A673 (cell line): Measurements from ENCODE around the gene PCDH7. TPM values are rescaled to one million over a fixed set of nuclear protein-coding genes. Genes with fewer than 3 reads are reported as not detected.

Experiments
- BruUV-seq: library from RNA; stranded (reverse); fragments of 400-500 nt; replicated peaks from 2 replicates; lab custom pipeline; 2021; lab: Mats Ljungman, UMichigan
- CTCF ChIA-PET: fragments of 300-600 bp; sonication (Branson Sonifier 250); formaldehyde crosslinking; loops from one replicate; lab custom pipeline; 2022; ENCODE audit warnings: antibody characterized with exemption; lab: Charles Lee
- POLR2A ChIA-PET: fragments of 300-600 bp; sonication (Branson Sonifier 250); formaldehyde crosslinking; loops from one replicate; lab custom pipeline; 2022; ENCODE audit warnings: antibody characterized with exemption; ENCODE audit not compliant: low non-redundant PET; lab: Charles Lee
- DNase-seq: peaks from one replicate; pipeline ENCODE4 v3.0.0-alpha.2; 2015; ENCODE audit warnings: low spot score
- H3K27ac ChIP-seq: fragments of 200-600 bp; sonication (generic); 2 replicates; pipeline ENCODE4 v1.5.1; 2016; ENCODE audit warnings: mixed run types, low read depth, mild to moderate bottlenecking, mixed read lengths, antibody characterized with exemption, low read length; ENCODE audit not compliant: poor library complexity, severe bottlenecking
- H3K27me3 ChIP-seq: fragments of 200-600 bp; sonication (generic); replicated peaks from 2 replicates; pipeline ENCODE4 v1.6.1; 2017; ENCODE audit warnings: mixed run types, low read depth, mild to moderate bottlenecking, mixed read lengths, antibody characterized with exemption, low read length; ENCODE audit not compliant: insufficient read depth, poor library complexity
- H3K36me3 ChIP-seq: fragments of 200-600 bp; sonication (generic); 2 replicates; pipeline ENCODE4 v1.6.1; 2016; ENCODE audit warnings: mixed run types, mild to moderate bottlenecking, mixed read lengths, antibody characterized with exemption, low read length; ENCODE audit not compliant: insufficient read depth, poor library complexity, severe bottlenecking
- H3K4me1 ChIP-seq: fragments of 200-600 bp; sonication (generic); 2 replicates; pipeline ENCODE4 v1.6.1; 2017; ENCODE audit warnings: mixed run types, mild to moderate bottlenecking, mixed read lengths, antibody characterized with exemption, low read length; ENCODE audit not compliant: insufficient read depth, poor library complexity, severe bottlenecking
- H3K4me3 ChIP-seq: fragments of 200-600 bp; sonication (generic); 2 replicates; pipeline ENCODE4 v1.5.1; 2016; ENCODE audit warnings: low read depth, mixed run types, mild to moderate bottlenecking, mixed read lengths, low read length; ENCODE audit not compliant: poor library complexity, severe bottlenecking
- H3K9me3 ChIP-seq: fragments of 200-600 bp; sonication (generic); 2 replicates; pipeline ENCODE4 v1.6.1; 2016; ENCODE audit warnings: mixed run types, low read depth, mild to moderate bottlenecking, mixed read lengths, antibody characterized with exemption, low read length; ENCODE audit not compliant: poor library complexity, severe bottlenecking
- CTCF ChIP-seq: fragments of 300-800, 200-600 bp; sonication (generic); conservative IDR thresholded peaks from 2 replicates; pipeline ENCODE4 v1.5.1; 2017; ENCODE audit warnings: low read depth, mild to moderate bottlenecking, antibody characterized with exemption, low read length, moderate library complexity, mixed read lengths
- EZH2 ChIP-seq: fragments of 200-600 bp; sonication (generic); IDR thresholded peaks from 2 replicates; pipeline ENCODE4 v1.6.1; 2017; ENCODE audit warnings: borderline replicate concordance, low read depth, mild to moderate bottlenecking, mixed read lengths, antibody characterized with exemption, low read length; ENCODE audit not compliant: poor library complexity, severe bottlenecking
- intact Hi-C: fragments of 100-400 bp; cut with micrococcal nuclease; formaldehyde crosslinking; loops from one replicate; pipeline ENCODE4 v1.10.0; 2022; ENCODE audit not compliant: unreplicated experiment
- total RNA-seq: library from RNA; stranded (reverse); gene quantifications from 2 replicates; pipeline ENCODE4 v1.2.3, GENCODE V29; 2021

PCDH7 gene
- total RNA-seq, 1 experiment from 2014 or later, result 218 TPM

GRCh38 chr4:30696191-30696590, 24.0 kb upstream of the PCDH7 start:
- intact Hi-C loops, result no loop called here
- CTCF ChIA-PET, result no interaction called here
- no peak overlapping the region for H3K27ac ChIP-seq
- no peaks in the 10 kb centered on the region for H3K9me3 ChIP-seq
- POLR2A ChIA-PET, result no interaction called here
- H3K27me3 ChIP-seq, result no peaks in the 10 kb centered on the region
- H3K4me3 ChIP-seq, result no peak overlapping the region
- H3K36me3 ChIP-seq, result no peaks in the 10 kb centered on the region
- no peak for DNase-seq
- H3K4me1 ChIP-seq, result no peaks in the 10 kb centered on the region
- no TSS peak for BruUV-seq
- TF ChIP-seq CTCF (no peak), EZH2 (no peak)

- peak; percentile 89 for DNase-seq
- POLR2A ChIA-PET, result interaction anchor here (0.6 kb wide), 1 partner anchor 466 kb away, joined by 3 read pairs; no protein-coding TSS in a partner anchor
- intact Hi-C loops, result loop anchor here (5.0 to 10.0 kb wide), 4 partner anchors 370 to 980 kb away; no protein-coding TSS in a partner anchor
These were observed 5.6 kb upstream of the PCDH7 start for GRCh38 chr4:30714408-30715031.

DNA sequence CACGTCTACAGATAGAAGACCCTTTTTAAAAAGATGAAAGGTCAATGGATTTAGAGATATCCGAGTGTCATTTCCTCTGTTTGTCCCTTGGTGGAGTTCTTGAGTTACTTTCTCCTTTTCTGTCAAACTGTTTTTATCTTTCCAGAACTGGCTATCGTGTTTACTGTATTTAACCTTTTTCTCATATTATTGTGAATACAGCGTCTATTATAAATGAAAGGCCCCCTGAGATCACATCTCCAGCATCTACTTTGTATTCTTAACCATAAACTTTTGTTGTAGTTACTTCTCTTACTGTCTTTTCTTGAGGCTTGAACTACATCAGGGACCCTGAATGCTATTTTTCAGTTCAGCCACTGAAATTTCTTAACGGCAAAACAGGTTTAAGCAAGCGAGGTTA, 4.0 kb upstream of the PCDH7 start:
- peaks cover 25% of the 10 kb centered on the region for H3K4me1 ChIP-seq
- ChIA-PET POLR2A (interaction anchor here (0.7 kb wide), 2 partner anchors 255 to 640 kb away, joined by 3 read pairs; no protein-coding TSS in a partner anchor), CTCF (interaction anchor here (0.7 kb wide), 2 partner anchors 250 to 424 kb away, joined by 3 read pairs; no protein-coding TSS in a partner anchor)
- intact Hi-C loops, result loop anchor here (5.0 to 10.0 kb wide), 4 partner anchors 369 to 979 kb away; no protein-coding TSS in a partner anchor
- H3K27ac ChIP-seq, result peak overlapping the region; percentile 85
- no peaks in the 10 kb centered on the region for H3K36me3 ChIP-seq
- H3K27me3 ChIP-seq, result no peaks in the 10 kb centered on the region
- H3K4me3 ChIP-seq, result peak overlapping the region; percentile 45
- peak; percentile 71 for TF ChIP-seq CTCF
- TF ChIP-seq EZH2, result no peak
- DNase-seq, result peak; percentile 78
- no peaks in the 10 kb centered on the region for H3K9me3 ChIP-seq
- no TSS peak for BruUV-seq

More at GRCh38 chr4:30714408-30715031, 5.6 kb upstream of the PCDH7 start:
- no peak overlapping the region for H3K4me3 ChIP-seq
- BruUV-seq, result no TSS peak
- H3K27ac ChIP-seq, result peak overlapping the region; percentile 85
- H3K27me3 ChIP-seq, result no peaks in the 10 kb centered on the region
- H3K36me3 ChIP-seq, result no peaks in the 10 kb centered on the region
- CTCF ChIA-PET, result no interaction called here
- peak; percentile 86 for TF ChIP-seq CTCF
- no peak for TF ChIP-seq EZH2
- peaks cover 6% of the 10 kb centered on the region for H3K9me3 ChIP-seq
- peaks cover 25% of the 10 kb centered on the region for H3K4me1 ChIP-seq
